ENCODE data around the gene DOK6. TPM values are rescaled to one million over a fixed set of nuclear protein-coding genes. Genes with fewer than 3 reads are reported as not detected.

The DOK6 gene
- total RNA-seq, 1 donor from 2014 or later, result not detected

DNA sequence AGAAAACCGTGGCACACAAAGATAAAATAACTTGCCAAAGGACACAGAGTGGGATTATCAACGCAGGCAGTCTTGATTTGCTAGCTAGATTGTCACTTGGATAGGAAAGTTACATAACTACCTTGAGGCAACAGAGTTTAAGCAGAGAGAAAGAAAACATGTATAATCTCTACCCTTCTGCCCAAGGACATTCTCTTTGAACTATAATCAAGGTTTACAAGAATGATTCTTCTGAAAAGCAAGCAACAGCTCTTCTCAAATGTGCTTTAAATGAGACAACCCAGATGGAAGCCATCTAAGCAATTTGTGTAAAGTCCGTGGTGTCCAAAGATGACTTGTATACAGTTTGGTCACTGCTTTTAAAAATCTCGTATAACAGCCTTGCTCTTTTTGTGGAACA, 369.6 kb downstream of the DOK6 start:
- Histone ChIP-seq H3K27ac (no peak overlapping the region), H3K27me3 (no peaks in the 10 kb centered on the region), H3K4me1 (no peaks in the 10 kb centered on the region), H3K9me3 (no peaks in the 10 kb centered on the region), H3K4me3 (no peak overlapping the region), H3K36me3 (no peaks in the 10 kb centered on the region)
- no peak for DNase-seq (ENCODE audit: low spot score in 2 of 2)
- intact Hi-C loops (cut with DNase I), result no loop called here
- TF ChIP-seq, protein P1, sequence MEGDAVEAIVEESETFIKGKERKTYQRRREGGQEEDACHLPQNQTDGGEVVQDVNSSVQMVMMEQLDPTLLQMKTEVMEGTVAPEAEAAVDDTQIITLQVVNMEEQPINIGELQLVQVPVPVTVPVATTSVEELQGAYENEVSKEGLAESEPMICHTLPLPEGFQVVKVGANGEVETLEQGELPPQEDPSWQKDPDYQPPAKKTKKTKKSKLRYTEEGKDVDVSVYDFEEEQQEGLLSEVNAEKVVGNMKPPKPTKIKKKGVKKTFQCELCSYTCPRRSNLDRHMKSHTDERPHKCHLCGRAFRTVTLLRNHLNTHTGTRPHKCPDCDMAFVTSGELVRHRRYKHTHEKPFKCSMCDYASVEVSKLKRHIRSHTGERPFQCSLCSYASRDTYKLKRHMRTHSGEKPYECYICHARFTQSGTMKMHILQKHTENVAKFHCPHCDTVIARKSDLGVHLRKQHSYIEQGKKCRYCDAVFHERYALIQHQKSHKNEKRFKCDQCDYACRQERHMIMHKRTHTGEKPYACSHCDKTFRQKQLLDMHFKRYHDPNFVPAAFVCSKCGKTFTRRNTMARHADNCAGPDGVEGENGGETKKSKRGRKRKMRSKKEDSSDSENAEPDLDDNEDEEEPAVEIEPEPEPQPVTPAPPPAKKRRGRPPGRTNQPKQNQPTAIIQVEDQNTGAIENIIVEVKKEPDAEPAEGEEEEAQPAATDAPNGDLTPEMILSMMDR (IDR thresholded peaks at IDR 0.05), result no peak

DNA sequence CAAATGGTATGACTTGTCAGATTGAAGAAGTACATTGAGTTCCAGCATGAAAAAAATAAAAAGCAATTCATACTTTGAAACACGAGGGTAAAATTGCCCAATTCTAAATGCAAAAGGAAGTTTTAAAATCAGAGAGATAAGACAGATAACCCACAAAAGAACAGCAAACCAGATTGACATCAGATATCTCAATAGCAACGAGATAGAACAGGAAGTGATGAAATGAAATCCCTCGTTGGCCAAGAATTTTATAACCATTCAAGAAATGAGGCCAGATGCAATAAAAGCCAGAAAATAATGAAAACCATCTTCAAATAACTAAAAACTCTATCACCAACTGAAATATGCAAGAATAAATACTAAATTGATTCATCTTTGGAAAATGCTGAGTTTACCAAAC, 374.1 kb downstream of the DOK6 start:
- Histone ChIP-seq H3K4me1 (no peaks in the 10 kb centered on the region), H3K27ac (no peak overlapping the region), H3K27me3 (no peaks in the 10 kb centered on the region), H3K9me3 (no peaks in the 10 kb centered on the region), H3K36me3 (no peaks in the 10 kb centered on the region), H3K4me3 (no peak overlapping the region)
- intact Hi-C loops (cut with DNase I), result no loop called here
- TF ChIP-seq, protein P1 (IDR thresholded peaks at IDR 0.05), result no peak
- DNase-seq (ENCODE audit: low spot score in 2 of 2), result no peak

DNA sequence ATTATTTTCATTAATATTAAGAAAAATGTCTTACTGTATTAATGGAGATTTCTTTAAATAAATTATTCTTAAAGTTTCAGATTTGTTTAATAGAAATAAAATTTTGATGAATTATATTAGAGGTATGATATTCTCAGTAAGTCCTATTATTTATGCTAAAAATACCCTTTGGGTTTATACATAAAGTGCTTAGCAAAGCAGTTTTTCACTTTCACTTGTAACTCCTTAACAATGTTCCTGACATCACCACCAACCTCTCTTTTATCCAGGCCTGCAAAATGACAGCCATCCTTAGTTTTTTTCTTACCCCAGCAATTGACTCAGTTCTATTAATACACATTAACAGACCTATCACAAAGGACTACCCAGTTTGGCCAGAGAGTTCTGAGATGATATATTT, 376.6 kb downstream of the DOK6 start:
- DNase-seq (ENCODE audit: low spot score in 2 of 2), result no peak
- Histone ChIP-seq H3K9me3 (no peaks in the 10 kb centered on the region), H3K4me3 (no peak overlapping the region), H3K4me1 (no peaks in the 10 kb centered on the region), H3K36me3 (no peaks in the 10 kb centered on the region), H3K27ac (no peak overlapping the region), H3K27me3 (no peaks in the 10 kb centered on the region)
- TF ChIP-seq, protein P1 (IDR thresholded peaks at IDR 0.05), result no peak
- intact Hi-C loops (cut with DNase I), result no loop called here

- Histone ChIP-seq H3K9me3 (no peaks in the 10 kb centered on the region), H3K36me3 (no peaks in the 10 kb centered on the region), H3K27me3 (no peaks in the 10 kb centered on the region), H3K27ac (no peak overlapping the region), H3K4me3 (no peak overlapping the region), H3K4me1 (no peaks in the 10 kb centered on the region)
- DNase-seq (ENCODE audit: low spot score in 2 of 2), result no peak
- intact Hi-C loops (cut with DNase I), result no loop called here
- TF ChIP-seq, protein P1 (IDR thresholded peaks at IDR 0.05), result no peak
Measured at GRCh38 chr18:69778680-69779079, 378.0 kb downstream of the DOK6 start.

DNA sequence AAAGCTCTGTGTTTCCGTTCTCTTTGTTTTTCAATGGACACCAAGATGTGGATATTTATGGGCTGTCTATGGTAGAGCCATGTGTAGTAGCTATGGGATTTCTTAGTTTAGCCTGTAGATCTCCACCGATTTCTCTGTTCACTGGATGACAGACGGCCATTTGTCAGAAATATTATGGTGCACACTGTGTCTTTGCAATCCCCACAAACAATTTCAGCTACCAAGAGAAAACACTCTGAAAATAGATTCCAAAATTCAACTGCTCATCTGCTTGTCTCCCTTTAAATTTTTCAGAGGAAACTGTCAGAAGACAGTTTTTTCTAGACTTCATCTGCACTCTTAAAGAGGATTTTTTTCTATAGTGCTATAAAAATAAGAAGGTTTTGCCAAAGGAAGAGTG, 380.2 kb downstream of the DOK6 start:
- no peaks in the 10 kb centered on the region for H3K9me3 ChIP-seq
- H3K4me1 ChIP-seq, result no peaks in the 10 kb centered on the region
- TF ChIP-seq, protein P1 (IDR thresholded peaks at IDR 0.05), result no peak
- no peaks in the 10 kb centered on the region for H3K36me3 ChIP-seq
- H3K27me3 ChIP-seq, result no peaks in the 10 kb centered on the region
- DNase-seq (ENCODE audit: low spot score in 2 of 2), result no peak
- intact Hi-C loops (cut with DNase I), result no loop called here
- H3K27ac ChIP-seq, result no peak overlapping the region
- no peak overlapping the region for H3K4me3 ChIP-seq

DNA sequence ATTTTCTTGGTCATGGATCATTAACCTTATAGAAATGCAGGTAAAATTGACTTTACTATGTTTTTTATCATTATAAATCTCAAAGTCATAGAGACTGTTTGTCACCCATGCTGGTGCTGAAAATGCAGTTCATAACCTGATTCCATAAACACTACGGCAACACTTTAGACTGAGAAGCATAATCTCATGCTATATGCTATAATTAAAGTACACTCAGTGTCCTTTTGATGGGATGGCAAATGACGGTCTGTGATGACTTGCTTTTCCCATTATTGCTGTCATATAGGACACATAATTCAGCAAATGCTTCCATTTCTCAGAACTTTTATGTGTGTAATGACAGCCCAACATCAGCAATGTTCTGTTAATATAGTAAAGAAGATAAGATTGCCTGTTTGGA, 384.1 kb downstream of the DOK6 start:
- DNase-seq (ENCODE audit: low spot score in 2 of 2), result no peak
- H3K4me3 ChIP-seq, result no peak overlapping the region
- no peak overlapping the region for H3K27ac ChIP-seq
- H3K4me1 ChIP-seq, result no peaks in the 10 kb centered on the region
- no peaks in the 10 kb centered on the region for H3K27me3 ChIP-seq
- intact Hi-C loops (cut with DNase I), result no loop called here
- TF ChIP-seq, protein P1 (IDR thresholded peaks at IDR 0.05), result no peak
- H3K36me3 ChIP-seq, result no peaks in the 10 kb centered on the region
- no peaks in the 10 kb centered on the region for H3K9me3 ChIP-seq
